Astrocyte of the spinal cord (primary cell): ENCODE measurements around the gene E2F1.

Experiments
- DNase-seq: peaks from one replicate; pipeline ENCODE4 v3.0.0; 2011; ENCODE audit warnings: low read depth, low spot score
- H3K4me3 ChIP-seq: 2 replicates; pipeline ENCODE4 v1.5.1; 2011; ENCODE audit warnings: low read depth, mild to moderate bottlenecking, low read length, moderate library complexity
- CTCF ChIP-seq: IDR thresholded peaks from 2 replicates; pipeline ENCODE4 v1.5.1; 2012; ENCODE audit warnings: low read depth, mild to moderate bottlenecking, low read length, inconsistent platforms
- in situ Hi-C: cut with HindIII; loops from 2 replicates; pipeline ENCODE4 v1.10.0; 2017; ENCODE audit warnings: low sequenced_read_pairs

E2F1 gene

GRCh38 chr20:33729101-33729500 lies 42.9 kb upstream of the E2F1 start:
- TF ChIP-seq CTCF, result no peak
- H3K4me3 ChIP-seq, result no peak overlapping the region
- no peak for DNase-seq
- in situ Hi-C loops, result no loop called here

- in situ Hi-C loops, result no loop called here
Measured at GRCh38 chr20:33728463-33728862, 42.3 kb upstream of the E2F1 start.

GRCh38 chr20:33727806-33728205 lies 41.6 kb upstream of the E2F1 start:
- TF ChIP-seq CTCF, result no peak
- DNase-seq, result no peak
- in situ Hi-C loops, result no loop called here
- no peak overlapping the region for H3K4me3 ChIP-seq

More at GRCh38 chr20:33728463-33728862, 42.3 kb upstream of the E2F1 start:
- no peak for DNase-seq
- TF ChIP-seq CTCF, result no peak
- H3K4me3 ChIP-seq, result no peak overlapping the region

GRCh38 chr20:33727115-33727479 lies 40.9 kb upstream of the E2F1 start:
- no peak overlapping the region for H3K4me3 ChIP-seq
- TF ChIP-seq CTCF, result no peak
- in situ Hi-C loops, result no loop called here
- no peak for DNase-seq

GRCh38 chr20:33725607-33726264 lies 39.6 kb upstream of the E2F1 start:
- TF ChIP-seq CTCF, result no peak
- DNase-seq, result no peak
- in situ Hi-C loops, result no loop called here
- H3K4me3 ChIP-seq, result no peak overlapping the region

GRCh38 chr20:33724439-33725094 lies 38.4 kb upstream of the E2F1 start:
- no peak for DNase-seq
- no peak for TF ChIP-seq CTCF
- in situ Hi-C loops, result no loop called here

More at GRCh38 chr20:33724439-33725094, 38.4 kb upstream of the E2F1 start:
- no peak overlapping the region for H3K4me3 ChIP-seq
